Activated CD8-positive, alpha-beta memory T cell treated with anti-CD3 and anti-CD28 coated beads, Interleukin-2, amount 50 U/mL, for 24 hours (primary cell): ENCODE measurements around the gene C2.
"Not testable (repeated sequence)": the region's sequence is repeated elsewhere in the genome, so short reads cannot be mapped to it uniquely, and the experiment has no call there.

ENCODE experiments used
- DNase-seq: peaks from one replicate; pipeline ENCODE4 v3.0.0-alpha.2; 2020; ENCODE audit errors: extremely low read depth

The C2 gene

DNA sequence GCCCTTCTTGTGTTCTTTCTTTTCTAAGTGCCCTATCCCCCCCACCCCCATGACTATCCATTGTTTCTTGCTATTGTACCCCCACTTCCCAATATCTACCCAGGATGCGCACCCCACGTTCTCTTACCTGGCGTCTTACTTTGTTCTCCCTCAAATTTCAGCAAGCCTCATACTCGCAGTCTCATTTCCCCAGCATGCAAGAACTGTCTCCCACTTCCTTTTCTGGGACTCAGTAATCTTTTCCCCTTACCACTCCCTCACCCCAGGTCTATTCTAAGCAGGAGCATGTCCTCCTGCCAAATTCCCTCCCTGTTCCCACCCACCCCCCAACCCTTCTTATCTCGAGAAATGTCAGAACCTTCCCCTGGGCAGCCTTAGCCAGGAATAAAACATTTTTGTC lies 28.3 kb upstream of the C2 start:
- no peak for DNase-seq

DNA sequence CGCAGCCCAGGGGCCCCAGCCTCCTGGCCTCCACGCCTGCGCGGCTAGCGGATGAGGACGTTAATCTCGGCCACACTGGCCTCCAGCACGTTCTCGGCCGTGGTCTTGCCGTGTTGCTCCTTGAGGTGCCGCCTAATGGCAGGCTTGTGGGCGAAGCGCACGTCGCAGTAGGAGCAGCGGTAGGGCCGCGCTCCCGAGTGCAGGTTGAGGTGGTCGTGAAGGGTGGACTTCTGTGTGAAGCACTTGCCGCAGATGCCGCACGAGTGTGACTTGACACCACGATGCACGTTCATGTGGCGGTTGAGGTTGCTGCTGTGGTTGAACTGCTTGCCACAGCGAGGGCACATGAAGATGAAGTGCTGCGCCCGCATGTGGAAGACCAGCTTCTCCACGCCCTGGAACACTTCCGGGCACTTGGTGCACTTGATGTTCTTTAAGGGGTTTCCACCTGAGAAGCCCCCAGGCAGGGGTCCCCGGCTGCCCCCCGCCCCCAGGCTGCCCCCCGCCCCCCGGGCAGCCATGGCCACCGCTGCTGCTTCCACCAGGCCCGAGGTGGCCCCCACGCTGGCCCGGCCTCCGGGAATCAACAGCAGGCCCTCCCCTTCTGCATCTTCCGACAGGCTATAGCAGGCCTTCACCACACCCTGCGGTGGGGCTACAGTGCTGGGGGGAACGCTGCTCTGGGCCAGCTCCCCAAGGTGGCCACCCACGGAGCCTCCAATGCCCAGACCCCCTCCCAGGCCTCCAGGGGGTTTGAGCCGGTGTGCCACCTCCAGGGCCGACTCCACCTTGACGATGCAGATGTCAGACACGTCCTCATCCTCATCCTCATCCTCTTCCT lies 27.4 kb upstream of the C2 start:
- no peak for DNase-seq

- no peak for DNase-seq
Observed at GRCh38 chr6:31900917-31901414, 26.6 kb upstream of the C2 start.

DNA sequence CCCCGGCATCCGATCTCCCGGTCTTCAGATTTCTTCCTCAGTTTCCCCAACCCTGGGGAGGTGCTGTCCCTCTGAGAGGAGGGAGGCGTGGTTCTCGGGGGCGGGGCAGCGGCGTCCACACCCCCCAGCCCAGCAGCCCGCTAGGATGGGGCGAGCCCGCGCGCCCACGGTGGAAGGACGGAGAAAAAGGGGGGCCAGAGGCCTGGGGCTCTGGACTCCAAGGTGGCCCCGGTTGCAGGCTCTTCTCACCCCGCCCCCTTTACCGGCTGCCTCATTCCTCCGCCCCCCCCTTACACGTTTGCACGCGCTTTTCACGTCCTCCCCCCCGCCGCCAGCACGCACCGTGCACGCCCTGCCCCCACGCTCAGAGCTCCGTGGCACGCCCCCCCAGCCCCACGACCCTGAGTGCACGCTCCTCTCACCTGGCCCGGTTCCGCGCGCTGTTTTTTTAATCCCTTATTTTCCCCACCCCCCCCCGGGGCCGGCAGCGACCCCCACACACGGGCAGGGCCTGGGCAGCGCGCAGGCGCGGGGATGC lies 26.0 kb upstream of the C2 start:
- no peak for DNase-seq

DNA sequence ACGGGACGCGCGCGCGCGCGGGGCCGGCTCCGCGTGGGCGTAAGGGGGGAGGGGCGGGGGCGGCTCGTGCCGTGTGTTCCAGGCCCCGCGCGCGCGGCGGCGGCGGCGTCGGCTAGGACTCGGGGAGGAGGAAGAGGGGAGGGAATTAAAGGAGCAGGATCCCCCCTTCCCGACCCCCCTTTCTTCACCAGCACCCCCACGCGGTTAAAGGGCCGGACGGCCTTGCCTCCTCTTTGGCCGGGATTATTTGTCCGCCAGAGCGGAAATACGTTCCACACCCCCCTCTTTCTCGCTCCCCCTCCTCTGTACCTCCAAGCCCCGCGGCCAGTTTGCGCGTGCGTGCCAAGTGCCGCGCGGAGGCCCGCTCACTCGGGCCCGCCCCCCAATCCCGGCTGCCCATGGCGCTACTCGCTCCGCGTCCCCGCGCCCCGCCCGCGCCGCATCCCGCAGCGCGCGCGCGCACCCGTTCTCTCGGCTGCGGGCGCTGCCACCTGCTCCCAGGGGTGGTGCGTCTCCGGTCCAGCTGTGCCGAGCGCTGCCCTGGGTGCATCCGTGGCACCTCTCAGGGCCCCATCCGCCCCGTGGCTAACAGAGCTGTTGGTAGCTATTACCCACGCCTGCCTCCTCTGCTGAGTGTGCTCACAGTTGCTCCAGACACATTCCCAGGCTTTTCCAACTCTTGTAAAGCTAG lies 25.4 kb upstream of the C2 start, which contains the start of gene ZBTB12:
ZBTB12 (minus strand) TSS at position 134 of the 691 bp plus-strand sequence. CDS start 781 bp downstream, outside the sequence.
- DNase-seq = peak; percentile 61

- no peak for DNase-seq
Observed at GRCh38 chr6:31903957-31904356, 23.6 kb upstream of the C2 start.

DNA sequence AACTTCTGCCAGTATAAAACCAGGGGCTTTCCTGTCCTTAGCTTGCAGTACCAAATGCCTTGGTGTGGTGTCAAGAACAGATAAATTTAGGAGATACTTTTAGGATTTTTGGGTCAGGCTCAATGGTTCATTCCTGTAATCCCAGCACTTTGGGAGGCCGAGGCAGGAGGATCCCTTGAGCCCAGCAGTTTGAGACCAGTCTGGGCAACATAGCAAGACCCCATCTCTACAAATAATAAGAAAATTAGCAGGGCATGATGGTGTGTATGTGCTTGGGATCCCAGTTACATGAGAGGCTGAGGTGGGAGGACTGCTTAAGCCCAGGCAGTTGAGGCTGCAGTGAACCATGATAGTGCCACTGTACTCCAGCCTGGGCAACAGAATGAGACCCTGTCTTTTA lies 22.5 kb upstream of the C2 start:
- DNase-seq = no peak

- no peak for DNase-seq
Observed at GRCh38 chr6:31906122-31906521, 21.4 kb upstream of the C2 start.

DNA sequence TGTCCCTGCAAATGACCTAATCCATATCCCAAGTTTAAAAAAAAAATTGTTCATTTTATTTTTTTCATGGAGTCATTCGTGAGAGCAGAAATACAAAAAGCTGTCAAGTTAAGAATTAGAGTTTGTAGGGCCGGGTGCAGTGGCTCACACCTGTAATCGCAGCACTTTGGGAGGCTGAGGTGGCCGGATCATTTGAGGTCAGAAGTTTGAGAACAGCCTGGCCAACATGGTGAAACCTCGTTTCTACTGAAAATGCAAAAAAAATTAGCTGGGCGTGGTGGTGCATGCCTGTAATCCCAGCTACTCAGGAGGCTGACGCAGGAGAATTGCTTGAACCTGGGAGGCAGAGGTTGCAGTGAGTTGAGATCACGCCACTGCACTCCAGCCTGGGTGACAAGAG lies 20.8 kb upstream of the C2 start:
- not testable (repeated sequence) for DNase-seq

GRCh38 chr6:31907158-31907813 lies 20.2 kb upstream of the C2 start:
- no peak for DNase-seq

GRCh38 chr6:31908255-31908654 lies 19.3 kb upstream of the C2 start:
- DNase-seq = not testable (repeated sequence)

DNA sequence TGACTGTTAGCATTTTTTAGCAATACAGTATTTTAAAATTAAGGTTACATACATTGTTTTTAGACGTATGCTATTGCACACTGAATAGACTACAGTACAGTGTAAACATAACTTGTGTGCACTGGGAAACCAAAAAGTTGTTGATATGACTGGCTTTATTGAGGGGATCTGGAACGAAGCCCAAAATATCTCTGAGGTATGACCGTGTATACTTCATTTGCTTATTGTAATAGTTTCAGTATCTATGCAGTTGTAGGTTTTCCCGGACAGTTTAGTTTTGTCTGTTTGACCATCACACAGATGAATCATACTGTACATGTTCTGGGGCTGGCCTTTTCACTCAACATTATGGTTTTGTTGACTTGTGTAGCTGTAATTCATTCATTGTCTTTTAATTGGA lies 18.7 kb upstream of the C2 start:
- no peak for DNase-seq

- not testable (repeated sequence) for DNase-seq
Observed at GRCh38 chr6:31909298-31909697, 18.2 kb upstream of the C2 start.

GRCh38 chr6:31911826-31912585 lies 15.5 kb upstream of the C2 start:
- DNase-seq = no peak

GRCh38 chr6:31915351-31915750 lies 12.2 kb upstream of the C2 start:
- no peak for DNase-seq

DNA sequence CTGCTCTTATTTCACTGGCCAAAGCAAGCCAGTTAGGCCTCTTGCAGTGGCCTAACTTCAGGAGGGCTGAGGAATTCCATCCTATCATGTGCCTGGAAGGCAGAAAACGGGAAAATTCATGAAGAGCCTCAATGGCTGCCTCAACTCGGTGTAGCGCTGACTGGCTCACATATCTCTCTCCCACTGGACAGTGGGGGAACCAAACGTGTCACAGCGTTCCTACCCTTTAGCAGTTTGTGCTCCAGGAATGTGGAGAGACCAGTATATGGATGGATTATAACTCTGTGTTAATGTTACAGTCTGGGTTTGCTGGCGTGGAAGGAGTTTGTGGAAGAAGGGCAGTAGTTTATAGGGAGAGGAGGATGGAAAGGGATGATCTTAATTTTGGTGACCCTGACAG lies 11.8 kb upstream of the C2 start:
- DNase-seq = no peak

GRCh38 chr6:31918069-31918720 lies 9.3 kb upstream of the C2 start:
- no peak for DNase-seq

DNA sequence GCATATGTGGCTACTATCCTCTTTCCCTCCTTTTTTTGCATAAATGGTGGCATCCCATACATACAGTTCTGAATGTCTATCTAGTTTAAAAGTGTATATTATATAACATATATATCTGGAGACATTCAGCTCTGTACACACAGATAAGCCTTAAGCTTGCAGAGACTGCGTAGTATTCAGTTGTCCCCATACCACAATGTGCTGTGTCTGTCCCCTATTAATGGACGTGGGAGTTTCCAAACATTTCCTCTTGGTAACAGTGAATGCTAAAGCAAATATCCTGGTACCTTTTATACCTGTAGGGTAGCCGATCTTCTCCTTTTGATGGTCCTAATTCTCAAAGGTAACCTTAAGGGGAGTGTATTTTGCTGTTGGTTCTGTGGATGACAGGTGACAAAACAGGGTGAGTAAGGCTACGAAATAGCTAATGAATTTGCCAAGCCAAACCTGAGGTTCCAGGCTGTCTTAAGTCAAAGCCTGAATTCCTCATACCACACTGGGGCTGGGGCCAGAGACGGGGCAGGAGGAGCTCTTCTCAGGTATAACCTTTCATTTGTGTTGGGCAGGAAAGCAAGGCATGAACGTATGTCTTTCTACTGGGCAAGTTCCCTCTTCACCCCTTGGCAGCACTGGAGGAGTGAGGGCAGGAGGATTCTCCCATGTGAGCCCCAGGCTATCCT lies 7.8 kb upstream of the C2 start:
- DNase-seq = no peak

DNA sequence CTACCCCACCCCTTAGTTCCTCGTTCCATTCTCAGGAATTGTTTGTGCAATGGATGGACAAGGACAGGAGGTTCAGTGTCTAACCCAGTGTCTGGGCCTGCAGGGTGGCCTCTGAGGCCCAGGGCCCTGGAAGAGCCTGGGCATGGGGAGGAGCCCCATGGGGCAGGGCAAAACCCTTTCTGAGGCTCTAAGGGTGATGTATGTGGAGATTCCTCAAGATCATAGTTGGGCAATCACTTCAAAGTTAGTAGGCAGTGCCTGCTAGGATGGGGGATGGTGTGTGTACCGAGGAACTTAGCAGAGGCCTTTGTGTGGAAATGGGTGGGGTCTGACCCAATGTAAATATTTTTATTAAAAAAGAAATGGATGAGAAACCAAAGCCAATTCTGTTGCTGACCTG lies 6.7 kb upstream of the C2 start:
- DNase-seq = no peak

- no peak for DNase-seq
Observed at GRCh38 chr6:31922942-31923341, 4.6 kb upstream of the C2 start.
